ENCODE measurements around the gene TIRAP.
"Not testable (repeated sequence)": the region's sequence is repeated elsewhere in the genome, so short reads cannot be mapped to it uniquely, and the experiment has no call there.

Gene TIRAP

GRCh38 chr11:126282736-126283591, at the start of gene TIRAP:
Gene TIRAP, plus strand, starts transcription at chr11:126283093. Its CDS starts 7,802 bp downstream, at chr11:126290895.
- DNase-seq (ENCODE audit: low read depth in 1 of 2, low spot score in 1 of 2) = peak; percentile 45 to 46

DNA sequence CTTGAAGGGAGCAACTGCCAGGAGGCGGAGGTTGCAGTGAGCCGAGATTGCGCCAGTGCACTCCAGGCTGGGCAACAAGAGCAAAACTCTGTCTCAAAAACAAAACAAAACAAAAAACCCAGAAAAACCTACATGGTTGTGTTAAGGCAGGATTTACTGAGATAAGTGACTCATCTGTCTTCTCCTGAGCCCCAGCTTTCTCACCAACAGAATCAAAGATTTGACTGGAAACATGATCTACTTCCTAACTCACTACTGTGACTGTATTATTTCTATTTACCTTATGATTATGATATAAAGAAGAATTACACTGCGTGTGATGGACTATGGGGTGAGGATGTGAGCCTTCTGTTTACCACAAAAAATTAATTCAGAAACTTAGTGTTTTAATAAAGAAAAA, 49.5 kb upstream of the TIRAP start:
- no peak for DNase-seq (ENCODE audit: low read depth in 1 of 2, low spot score in 1 of 2)

DNA sequence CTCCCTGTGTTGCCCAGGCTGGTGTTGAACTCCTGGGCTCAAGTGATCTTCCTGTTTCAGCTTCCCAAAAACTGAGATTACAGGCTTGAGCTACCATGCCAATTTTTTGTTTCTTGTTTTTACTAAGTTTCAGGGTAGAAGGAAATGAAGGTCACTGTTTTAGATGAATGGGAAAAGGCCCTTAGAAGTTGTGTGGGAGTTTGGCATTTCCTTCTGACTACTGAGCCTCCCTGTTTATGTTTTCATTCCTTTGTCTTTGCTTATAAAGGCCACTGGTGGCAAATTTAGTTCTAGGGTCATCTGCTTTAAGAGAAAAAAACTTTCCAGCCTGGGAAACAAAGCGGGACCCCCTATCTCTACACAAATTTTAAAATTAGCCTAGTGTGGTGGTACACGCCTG, 36.3 kb upstream of the TIRAP start:
- DNase-seq (ENCODE audit: low read depth in 1 of 2, low spot score in 1 of 2) = no peak

GRCh38 chr11:126253265-126253664, 29.6 kb upstream of the TIRAP start:
- no peak for DNase-seq (ENCODE audit: low read depth in 1 of 2, low spot score in 1 of 2)

DNA sequence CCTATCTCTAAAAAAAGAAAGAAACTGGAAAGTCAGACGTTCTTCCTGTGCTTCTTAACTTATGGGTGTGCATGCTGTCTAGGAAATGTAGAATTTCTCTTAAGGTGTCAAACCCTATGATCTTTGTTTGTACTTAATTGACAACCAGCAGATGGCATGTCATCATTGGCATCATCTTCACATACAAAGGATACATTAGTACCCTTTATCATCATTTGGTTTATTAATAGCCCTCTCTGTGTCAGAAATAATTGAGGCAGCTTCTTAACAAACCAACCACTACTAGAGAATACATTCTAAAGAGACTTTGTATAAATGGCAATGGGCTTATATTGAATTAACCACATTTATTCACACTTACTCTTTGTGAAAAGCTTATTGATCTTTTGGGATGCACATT, 28.1 kb upstream of the TIRAP start:
- no peak for DNase-seq (ENCODE audit: low read depth in 1 of 2, low spot score in 1 of 2)

DNA sequence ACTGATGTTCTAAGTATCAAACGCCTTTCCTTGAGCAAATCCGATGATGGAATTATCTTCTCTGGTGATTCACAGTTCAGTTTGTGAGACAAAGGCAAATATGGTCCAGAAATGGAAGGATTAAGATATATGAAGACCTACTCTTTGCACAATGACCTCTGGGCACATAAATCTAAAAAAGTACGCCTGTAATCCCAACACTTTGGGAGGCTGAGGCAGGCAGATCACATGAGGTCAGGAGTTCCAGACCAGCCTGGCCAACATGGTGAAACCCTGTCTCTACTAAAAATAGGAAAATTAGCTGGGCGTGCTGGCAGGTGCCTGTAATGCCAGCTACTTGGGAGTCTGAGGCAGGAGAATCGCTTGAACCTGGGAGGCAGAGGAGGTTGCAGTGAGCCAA, 27.4 kb upstream of the TIRAP start:
- DNase-seq (ENCODE audit: low read depth in 1 of 2, low spot score in 1 of 2) = not testable (repeated sequence)

- no peak for DNase-seq (ENCODE audit: low read depth in 1 of 2, low spot score in 1 of 2)
Observed at GRCh38 chr11:126256216-126256615, 26.7 kb upstream of the TIRAP start.

DNA sequence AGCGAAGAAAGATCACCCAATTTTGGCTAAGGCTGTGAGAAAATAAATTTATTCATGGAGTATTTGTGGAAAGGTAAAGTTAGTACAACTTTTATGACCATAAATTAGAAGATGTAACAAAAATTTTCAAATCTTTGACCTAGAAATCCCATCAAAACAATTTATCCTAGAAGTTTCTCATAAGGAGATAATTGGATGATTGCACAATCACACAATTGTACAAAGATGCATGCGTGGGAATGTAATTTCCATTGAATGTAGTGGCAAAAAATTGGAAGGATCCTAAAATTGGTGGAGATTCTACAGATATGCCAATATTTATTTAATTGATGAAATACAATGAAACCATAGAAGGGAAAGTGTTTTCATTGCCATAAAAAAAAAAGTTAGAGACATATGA, 25.7 kb upstream of the TIRAP start:
- DNase-seq (ENCODE audit: low read depth in 1 of 2, low spot score in 1 of 2) = no peak

DNA sequence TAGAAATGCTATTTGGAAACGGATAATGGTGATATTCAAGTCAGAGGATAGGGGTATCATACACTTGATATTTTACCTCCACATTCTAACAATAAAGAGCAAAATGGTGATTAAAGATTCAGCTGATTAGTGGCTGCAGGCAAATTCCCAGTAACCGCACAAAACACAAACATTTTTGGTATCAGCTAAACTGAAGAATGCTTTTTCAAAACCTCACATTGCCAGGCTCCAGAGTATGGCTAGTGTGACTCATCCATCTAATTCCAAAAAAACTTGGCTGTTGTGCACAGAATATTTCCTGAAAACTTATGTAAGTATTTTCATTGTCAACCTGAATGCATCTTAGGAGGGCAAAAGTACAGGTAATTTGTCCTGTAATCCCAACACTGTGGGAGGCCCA, 25.1 kb upstream of the TIRAP start:
- DNase-seq (ENCODE audit: low read depth in 1 of 2, low spot score in 1 of 2) = no peak

- no peak for DNase-seq (ENCODE audit: low read depth in 1 of 2, low spot score in 1 of 2)
Observed at GRCh38 chr11:126262216-126262615, 20.7 kb upstream of the TIRAP start.

DNA sequence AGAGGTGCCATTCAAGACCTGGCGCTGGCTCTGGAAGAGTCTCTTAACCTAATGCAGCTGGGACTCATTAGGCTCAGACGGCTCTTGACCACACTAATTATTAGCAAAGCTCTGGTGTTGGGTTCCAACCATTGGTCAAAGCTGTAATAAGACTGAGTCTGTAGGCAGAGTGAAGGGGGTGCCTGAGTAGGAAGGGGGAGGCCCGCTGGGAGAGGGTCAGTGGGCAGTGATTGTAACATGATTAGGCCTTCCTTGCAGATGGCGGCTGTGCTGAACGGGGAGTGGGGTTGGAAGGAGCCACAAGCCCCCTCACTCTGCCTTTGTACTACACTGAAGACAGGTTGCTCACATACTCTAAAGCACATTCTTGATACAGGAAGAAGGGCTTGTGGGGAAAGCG, 19.4 kb upstream of the TIRAP start:
- DNase-seq (ENCODE audit: low read depth in 1 of 2, low spot score in 1 of 2) = no peak

- no peak for DNase-seq (ENCODE audit: low read depth in 1 of 2, low spot score in 1 of 2)
Observed at GRCh38 chr11:126265811-126266210, 17.1 kb upstream of the TIRAP start.

DNA sequence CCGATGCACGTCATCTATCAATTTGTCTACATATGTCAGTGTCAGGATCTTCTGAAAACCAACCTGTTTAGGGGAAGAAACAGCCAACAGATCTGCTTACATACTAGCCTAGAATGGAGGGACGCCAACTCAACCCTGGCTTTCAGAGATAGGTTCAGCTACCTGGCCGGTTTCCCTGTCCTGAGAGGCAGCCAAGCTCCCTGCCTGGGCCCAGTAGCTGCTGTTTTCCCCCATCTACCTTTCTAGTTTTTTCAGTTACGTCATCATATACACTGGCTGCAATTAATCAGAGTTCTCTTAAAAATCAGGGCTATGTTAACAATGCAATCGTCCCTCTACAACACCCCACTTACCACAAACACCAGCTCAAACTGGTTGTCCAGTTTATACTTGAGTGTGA, 15.2 kb upstream of the TIRAP start:
- DNase-seq (ENCODE audit: low read depth in 1 of 2, low spot score in 1 of 2) = no peak

- no peak for DNase-seq (ENCODE audit: low read depth in 1 of 2, low spot score in 1 of 2)
Observed at GRCh38 chr11:126268361-126268707, 14.6 kb upstream of the TIRAP start.

DNA sequence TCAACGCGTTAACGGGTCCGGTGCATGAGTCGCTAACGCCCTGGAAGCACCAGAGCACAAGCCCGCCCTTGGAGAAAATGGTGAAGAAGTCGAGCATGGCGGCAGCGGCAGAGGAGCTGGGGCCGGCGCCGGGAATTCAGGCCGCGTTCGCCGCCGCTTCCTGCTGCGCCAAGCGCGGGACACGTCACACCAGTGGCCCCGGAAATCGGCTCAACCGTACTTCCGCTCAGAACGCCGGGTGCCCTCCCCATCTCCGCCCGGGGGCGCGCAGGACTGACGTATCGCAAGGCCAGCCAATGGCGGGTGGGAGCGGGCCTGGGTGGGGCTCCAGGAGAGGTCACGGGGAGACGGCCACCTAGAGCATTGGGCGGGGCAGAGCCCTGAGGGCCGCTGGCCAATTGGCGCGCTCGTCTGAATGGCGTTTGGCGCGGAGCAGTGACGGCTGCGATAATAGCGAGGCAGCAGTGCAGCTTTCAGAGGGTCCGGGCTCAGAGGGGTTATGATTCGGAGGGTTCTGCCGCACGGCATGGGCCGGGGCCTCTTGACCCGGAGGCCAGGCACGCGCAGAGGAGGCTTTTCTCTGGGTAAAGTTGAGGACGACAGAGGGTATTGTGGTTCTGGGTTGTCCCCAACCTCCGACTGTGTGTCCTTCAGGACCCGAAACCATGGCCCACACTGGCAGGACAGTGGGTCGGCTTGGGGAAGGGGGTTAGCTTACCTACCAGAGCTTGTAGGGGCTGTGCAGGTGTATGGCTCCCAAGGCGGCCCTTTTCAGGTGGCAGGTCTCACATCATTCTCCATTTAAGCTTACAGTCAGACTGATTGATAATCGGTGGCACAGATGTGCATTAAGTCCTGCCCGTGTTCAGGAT, 13.9 kb upstream of the TIRAP start, which contains the start of the genes FOXRED1 and SRPRA:
Gene FOXRED1, plus strand, starts transcription at position 447 of the 872 bp plus-strand sequence. Its CDS starts 53 bp downstream, at position 500.
Gene SRPRA, minus strand, starts transcription at position 188 of the 872 bp plus-strand sequence. Its CDS starts 91 bp downstream, at position 97.
- peak; percentile 99 to 100 for DNase-seq (ENCODE audit: low read depth in 1 of 2, low spot score in 1 of 2)

GRCh38 chr11:126277322-126277721, 5.6 kb upstream of the TIRAP start:
- DNase-seq (ENCODE audit: low read depth in 1 of 2, low spot score in 1 of 2) = no peak

GRCh38 chr11:126277780-126278179, 5.1 kb upstream of the TIRAP start:
- DNase-seq (ENCODE audit: low read depth in 1 of 2, low spot score in 1 of 2) = no peak

DNA sequence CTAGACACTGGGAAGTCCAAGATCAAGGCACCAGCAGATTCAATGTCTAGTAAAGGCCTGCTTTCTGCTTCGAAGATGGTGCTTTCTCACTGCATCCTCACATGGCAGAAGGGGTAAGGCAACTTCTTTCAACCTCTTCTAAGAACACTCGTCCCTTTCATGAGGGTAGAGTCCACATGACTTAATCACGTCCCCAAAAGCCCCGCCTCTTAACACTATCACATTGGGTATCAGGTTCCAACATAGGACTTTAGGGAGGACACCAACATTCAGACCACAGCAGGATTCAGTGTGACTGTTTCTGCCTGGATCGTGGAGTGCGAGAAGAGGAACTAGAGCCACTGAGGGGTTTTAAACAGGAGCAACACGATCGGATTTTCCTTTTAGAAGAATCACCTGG, 3.7 kb upstream of the TIRAP start:
- DNase-seq (ENCODE audit: low read depth in 1 of 2, low spot score in 1 of 2) = no peak

DNA sequence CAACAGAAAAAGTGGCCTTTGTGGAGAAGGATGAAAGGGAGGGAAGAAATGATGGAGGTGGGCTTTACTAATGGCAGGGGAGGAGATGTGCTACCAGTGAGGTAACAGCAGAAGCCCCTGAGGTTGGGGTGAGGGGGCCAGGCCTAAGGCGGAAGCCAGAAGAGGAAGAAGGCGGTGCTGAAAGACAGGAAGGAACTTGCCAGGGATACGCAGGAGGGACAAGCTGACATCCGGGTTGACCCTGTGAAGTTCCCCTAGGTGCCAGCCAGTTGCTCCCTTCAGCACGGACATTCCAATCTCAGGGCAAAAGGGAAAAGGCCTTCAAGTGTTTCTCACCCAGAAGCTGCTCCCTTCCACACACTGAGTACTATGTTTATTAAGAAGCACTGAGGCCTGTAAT, 2.3 kb upstream of the TIRAP start:
- no peak for DNase-seq (ENCODE audit: low read depth in 1 of 2, low spot score in 1 of 2)

DNA sequence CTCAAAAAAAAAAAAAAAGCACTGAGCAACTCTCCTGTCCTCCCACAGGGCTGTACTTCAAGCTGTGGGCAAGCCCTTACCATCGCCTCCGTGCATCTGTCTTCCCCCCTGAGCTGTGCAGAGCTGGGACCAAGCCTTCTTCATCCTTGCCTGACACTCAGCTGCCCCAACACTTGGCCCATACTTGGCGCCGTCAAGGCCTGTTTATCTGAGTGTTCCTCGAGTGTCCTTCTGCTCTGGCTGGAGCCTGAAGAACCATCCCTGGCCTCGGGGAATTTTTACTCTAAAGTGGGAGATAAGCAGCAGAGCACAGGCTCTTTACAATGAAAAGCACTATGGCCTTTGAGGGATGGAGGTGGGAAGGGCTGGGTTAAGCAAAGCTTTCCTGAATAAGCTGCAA, 1.6 kb upstream of the TIRAP start:
- DNase-seq (ENCODE audit: low read depth in 1 of 2, low spot score in 1 of 2) = no peak

GRCh38 chr11:126281666-126282175, 1.2 kb upstream of the TIRAP start:
- DNase-seq (ENCODE audit: low read depth in 1 of 2, low spot score in 1 of 2) = no peak

- peak in 1 of 2 donors; percentile 15 for DNase-seq (ENCODE audit: low read depth in 1 of 2, low spot score in 1 of 2)
Observed at GRCh38 chr11:126282361-126282735, 545 bp upstream of the TIRAP start.
